ENCODE results near the gene MYO9B. TPM values are rescaled to one million over a fixed set of nuclear protein-coding genes. Genes with fewer than 3 reads are reported as not detected.

Gene MYO9B
- total and polyA plus RNA-seq, 2 donors (not counting 1 experiment from before 2014, with no cell fraction given), result 32.5 to 52.5 TPM

DNA sequence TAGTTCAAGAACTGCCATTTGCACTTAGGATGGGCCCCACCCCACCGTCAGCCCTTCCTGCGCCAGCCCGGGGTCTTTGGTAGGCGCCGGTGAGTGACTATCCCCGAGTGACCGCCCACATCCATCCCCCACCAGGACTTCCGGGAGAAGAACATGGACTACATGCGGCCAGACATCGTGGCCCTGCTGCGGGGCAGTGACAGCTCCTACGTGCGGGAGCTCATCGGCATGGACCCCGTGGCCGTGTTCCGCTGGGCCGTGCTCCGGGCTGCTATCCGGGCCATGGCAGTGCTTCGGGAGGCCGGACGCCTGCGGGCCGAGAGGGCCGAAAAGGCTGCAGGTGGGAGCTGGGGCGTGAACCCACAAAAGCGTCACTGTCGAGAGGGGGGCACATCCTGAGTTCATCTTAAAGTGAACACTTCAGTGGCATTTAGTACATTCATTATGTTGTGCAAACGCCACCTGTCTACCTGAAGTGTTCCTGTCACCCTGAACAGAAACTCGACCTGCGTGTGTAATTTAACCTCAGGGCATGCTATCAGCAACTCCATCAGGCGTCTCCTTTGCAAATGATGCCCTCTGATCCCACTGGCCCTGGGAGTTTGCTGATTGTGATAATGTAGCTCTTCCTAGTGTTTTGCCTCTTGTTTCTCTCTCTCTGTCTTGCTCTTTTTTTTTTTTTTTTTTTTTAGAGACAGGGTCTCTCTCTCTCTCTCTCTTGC is 97.2 kb downstream of the MYO9B start:
- H3K9me3 ChIP-seq (ENCODE audit: control insufficient read depth, insufficient read depth, low read depth, low read length), result no peaks in the 10 kb centered on the region
- no peak for TF ChIP-seq EZH2 (IDR thresholded peaks at IDR 0.05; ENCODE audit: low read length, missing control alignments)
- TF ChIP-seq, protein P1, sequence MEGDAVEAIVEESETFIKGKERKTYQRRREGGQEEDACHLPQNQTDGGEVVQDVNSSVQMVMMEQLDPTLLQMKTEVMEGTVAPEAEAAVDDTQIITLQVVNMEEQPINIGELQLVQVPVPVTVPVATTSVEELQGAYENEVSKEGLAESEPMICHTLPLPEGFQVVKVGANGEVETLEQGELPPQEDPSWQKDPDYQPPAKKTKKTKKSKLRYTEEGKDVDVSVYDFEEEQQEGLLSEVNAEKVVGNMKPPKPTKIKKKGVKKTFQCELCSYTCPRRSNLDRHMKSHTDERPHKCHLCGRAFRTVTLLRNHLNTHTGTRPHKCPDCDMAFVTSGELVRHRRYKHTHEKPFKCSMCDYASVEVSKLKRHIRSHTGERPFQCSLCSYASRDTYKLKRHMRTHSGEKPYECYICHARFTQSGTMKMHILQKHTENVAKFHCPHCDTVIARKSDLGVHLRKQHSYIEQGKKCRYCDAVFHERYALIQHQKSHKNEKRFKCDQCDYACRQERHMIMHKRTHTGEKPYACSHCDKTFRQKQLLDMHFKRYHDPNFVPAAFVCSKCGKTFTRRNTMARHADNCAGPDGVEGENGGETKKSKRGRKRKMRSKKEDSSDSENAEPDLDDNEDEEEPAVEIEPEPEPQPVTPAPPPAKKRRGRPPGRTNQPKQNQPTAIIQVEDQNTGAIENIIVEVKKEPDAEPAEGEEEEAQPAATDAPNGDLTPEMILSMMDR (conservative IDR thresholded peaks at IDR 0.05 in 1 of 2, IDR thresholded peaks at IDR 0.05 in 1 of 2; ENCODE audit: low read depth in 1 of 2, low read length in 2 of 2), result no peak
- H3K9ac ChIP-seq (ENCODE audit: insufficient read depth, low read length), result no peak overlapping the region
- no peaks in the 10 kb centered on the region for H3K27me3 ChIP-seq (ENCODE audit: control insufficient read depth, insufficient read depth, low read length)
- H3K4me2 ChIP-seq (ENCODE audit: extremely low read depth, insufficient read depth, low read length), result no peak overlapping the region
- peaks cover 21% of the 10 kb centered on the region for H3K36me3 ChIP-seq (ENCODE audit: control insufficient read depth, insufficient read depth, low read length)
- H3K4me3 ChIP-seq (replicated peaks in 1 of 4; ENCODE audit: control extremely low read depth in 1 of 4, insufficient read depth in 1 of 4, low read depth in 3 of 4, low read length in 4 of 4), result no peak overlapping the region
- H4K20me1 ChIP-seq (ENCODE audit: control insufficient read depth, extremely low read depth, insufficient read depth, low read length), result no peaks in the 10 kb centered on the region
- no peak for DNase-seq (ENCODE audit: low read depth in 2 of 2)
- H3K79me2 ChIP-seq (ENCODE audit: control insufficient read depth, insufficient read depth, low read length), result no peaks in the 10 kb centered on the region
- H3K4me1 ChIP-seq (ENCODE audit: control insufficient read depth, extremely low read depth, insufficient read depth, low read length), result peaks cover 2% of the 10 kb centered on the region
- no peak overlapping the region for H2AFZ ChIP-seq (ENCODE audit: low read length)
- H3K27ac ChIP-seq (ENCODE audit: insufficient read depth, low read length), result no peak overlapping the region

DNA sequence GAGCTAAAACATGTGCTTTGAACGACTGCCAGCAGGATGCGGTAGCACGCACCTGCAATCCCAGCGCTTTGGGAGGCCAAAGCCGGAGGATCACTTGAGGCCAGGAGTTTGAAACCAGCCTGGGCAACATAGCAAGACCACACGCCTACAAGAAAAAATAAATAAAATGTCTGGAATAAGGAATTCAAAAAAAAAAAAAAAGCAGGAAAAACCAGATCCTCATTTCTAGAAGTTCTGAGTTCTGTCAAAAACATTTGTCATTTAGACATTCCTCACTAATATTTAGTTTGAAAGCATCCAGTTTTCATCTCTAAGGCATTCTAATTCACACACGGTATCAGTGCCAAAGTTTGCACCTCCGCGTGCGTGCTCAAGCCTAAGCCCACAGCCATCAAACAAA is 102.7 kb downstream of the MYO9B start:
- H3K9me3 ChIP-seq (ENCODE audit: control insufficient read depth, insufficient read depth, low read depth, low read length), result no peaks in the 10 kb centered on the region
- H3K27me3 ChIP-seq (ENCODE audit: control insufficient read depth, insufficient read depth, low read length), result no peaks in the 10 kb centered on the region
- H3K9ac ChIP-seq (ENCODE audit: insufficient read depth, low read length), result no peak overlapping the region
- H3K79me2 ChIP-seq (ENCODE audit: control insufficient read depth, insufficient read depth, low read length), result no peaks in the 10 kb centered on the region
- no peak for TF ChIP-seq EZH2 (IDR thresholded peaks at IDR 0.05; ENCODE audit: low read length, missing control alignments)
- H3K36me3 ChIP-seq (ENCODE audit: control insufficient read depth, insufficient read depth, low read length), result peaks cover 12% of the 10 kb centered on the region
- no peak overlapping the region for H3K4me2 ChIP-seq (ENCODE audit: extremely low read depth, insufficient read depth, low read length)
- H3K27ac ChIP-seq (ENCODE audit: insufficient read depth, low read length), result no peak overlapping the region
- H4K20me1 ChIP-seq (ENCODE audit: control insufficient read depth, extremely low read depth, insufficient read depth, low read length), result no peaks in the 10 kb centered on the region
- no peak overlapping the region for H2AFZ ChIP-seq (ENCODE audit: low read length)
- H3K4me3 ChIP-seq (replicated peaks in 1 of 4; ENCODE audit: control extremely low read depth in 1 of 4, insufficient read depth in 1 of 4, low read depth in 3 of 4, low read length in 4 of 4), result no peak overlapping the region
- DNase-seq (ENCODE audit: low read depth in 2 of 2), result no peak
- no peaks in the 10 kb centered on the region for H3K4me1 ChIP-seq (ENCODE audit: control insufficient read depth, extremely low read depth, insufficient read depth, low read length)

DNA sequence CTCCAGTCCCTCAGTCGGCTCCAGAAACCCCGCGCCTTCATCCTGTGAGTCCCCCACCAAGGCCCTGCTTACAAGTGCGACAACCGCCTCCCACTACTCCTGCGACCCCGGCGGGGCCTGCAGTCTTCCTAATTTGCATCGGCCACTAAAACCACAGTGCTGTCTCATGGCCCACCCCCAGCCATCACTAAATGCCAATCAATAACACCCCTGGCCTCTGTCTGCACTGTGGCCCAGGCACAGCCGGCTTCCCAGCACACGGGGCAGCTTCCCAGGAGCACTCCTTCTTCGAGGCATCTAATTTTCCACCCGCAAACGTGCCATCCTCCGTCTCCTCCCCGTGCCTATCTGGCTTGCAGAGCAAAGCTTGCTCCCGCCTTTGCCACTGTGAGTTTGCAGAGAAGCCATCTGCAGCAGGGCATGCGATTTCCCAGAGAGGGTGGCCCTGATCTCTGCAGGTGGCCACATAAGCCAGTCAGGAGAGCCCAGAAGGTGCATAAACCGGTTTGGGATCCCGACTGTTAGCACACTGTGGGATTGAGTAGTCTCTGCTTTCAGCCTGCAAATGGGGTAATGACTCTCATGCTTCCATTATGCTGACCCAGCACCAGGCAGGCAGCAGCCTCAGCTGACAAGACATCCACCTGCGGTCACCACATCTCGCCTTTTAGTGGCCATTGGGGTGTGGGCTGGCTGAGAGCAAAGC is 105.6 kb downstream of the MYO9B start:
- Histone ChIP-seq H3K27me3 (ENCODE audit: control insufficient read depth, insufficient read depth, low read length) (no peaks in the 10 kb centered on the region), H4K20me1 (ENCODE audit: control insufficient read depth, extremely low read depth, insufficient read depth, low read length) (no peaks in the 10 kb centered on the region), H3K9me3 (ENCODE audit: control insufficient read depth, insufficient read depth, low read depth, low read length) (no peaks in the 10 kb centered on the region), H2AFZ (ENCODE audit: low read length) (no peak overlapping the region), H3K79me2 (ENCODE audit: control insufficient read depth, insufficient read depth, low read length) (no peaks in the 10 kb centered on the region), H3K9ac (ENCODE audit: insufficient read depth, low read length) (no peak overlapping the region), H3K4me1 (ENCODE audit: control insufficient read depth, extremely low read depth, insufficient read depth, low read length) (no peaks in the 10 kb centered on the region), H3K36me3 (ENCODE audit: control insufficient read depth, insufficient read depth, low read length) (peaks cover 25% of the 10 kb centered on the region), H3K4me2 (ENCODE audit: extremely low read depth, insufficient read depth, low read length) (no peak overlapping the region), H3K4me3 (replicated peaks in 1 of 4; ENCODE audit: control extremely low read depth in 1 of 4, insufficient read depth in 1 of 4, low read depth in 3 of 4, low read length in 4 of 4) (no peak overlapping the region), H3K27ac (ENCODE audit: insufficient read depth, low read length) (no peak overlapping the region)
- DNase-seq (ENCODE audit: low read depth in 2 of 2), result no peak
- no peak for TF ChIP-seq EZH2 (IDR thresholded peaks at IDR 0.05; ENCODE audit: low read length, missing control alignments)
- TF ChIP-seq, protein P1 (conservative IDR thresholded peaks at IDR 0.05 in 1 of 2, IDR thresholded peaks at IDR 0.05 in 1 of 2; ENCODE audit: low read depth in 1 of 2, low read length in 2 of 2), result no peak
